ENCODE results near the gene N4BP2L2.

- TF ChIP-seq EZH2 (IDR thresholded peaks at IDR 0.05) (no peak), POLR2AphosphoS5 (IDR thresholded peaks at IDR 0.05; ENCODE audit: borderline replicate concordance, low read depth, low read length) (no peak), FOXP2 (optimal IDR thresholded peaks at IDR 0.05; ENCODE audit: control extremely low read depth, extremely low read length, insufficient read depth) (no peak)
Measured at GRCh38 chr13:32447894-32448623, 90.5 kb downstream of the N4BP2L2 start.
